ENCODE results near the gene HIRIP3.

HIRIP3 gene

GRCh38 chr16:30007378-30007895 lies 12.0 kb upstream of the HIRIP3 start:
- H3K4me3 ChIP-seq (ENCODE audit: low read length) = no peak overlapping the region
- no peak for DNase-seq (ENCODE audit: low read depth)
- no peak for TF ChIP-seq CTCF (conservative IDR thresholded peaks at IDR 0.05; ENCODE audit: low read length)

GRCh38 chr16:30006659-30007377 lies 11.4 kb upstream of the HIRIP3 start:
- no peak overlapping the region for H3K4me3 ChIP-seq (ENCODE audit: low read length)
- no peak for DNase-seq (ENCODE audit: low read depth)
- no peak for TF ChIP-seq CTCF (conservative IDR thresholded peaks at IDR 0.05; ENCODE audit: low read length)

GRCh38 chr16:30006095-30006473 lies 10.7 kb upstream of the HIRIP3 start:
- DNase-seq (ENCODE audit: low read depth) = no peak
- H3K4me3 ChIP-seq (ENCODE audit: low read length) = no peak overlapping the region
- no peak for TF ChIP-seq CTCF (conservative IDR thresholded peaks at IDR 0.05; ENCODE audit: low read length)

- TF ChIP-seq CTCF (conservative IDR thresholded peaks at IDR 0.05; ENCODE audit: low read length) = peak; percentile 85
- peak; percentile 51 for DNase-seq (ENCODE audit: low read depth)
- H3K4me3 ChIP-seq (ENCODE audit: low read length) = no peak overlapping the region
Observed at GRCh38 chr16:30005341-30006094, 10.1 kb upstream of the HIRIP3 start.

GRCh38 chr16:30004811-30005242 lies 9.4 kb upstream of the HIRIP3 start:
- TF ChIP-seq CTCF (conservative IDR thresholded peaks at IDR 0.05; ENCODE audit: low read length) = no peak
- no peak for DNase-seq (ENCODE audit: low read depth)
- no peak overlapping the region for H3K4me3 ChIP-seq (ENCODE audit: low read length)

- no peak for TF ChIP-seq CTCF (conservative IDR thresholded peaks at IDR 0.05; ENCODE audit: low read length)
- no peak overlapping the region for H3K4me3 ChIP-seq (ENCODE audit: low read length)
- no peak for DNase-seq (ENCODE audit: low read depth)
Observed at GRCh38 chr16:30004424-30004776, 9.0 kb upstream of the HIRIP3 start.
